Measurements from ENCODE around the gene KIF5A.

KIF5A gene

GRCh38 chr12:57593187-57593586 lies 43.3 kb downstream of the KIF5A start:
- no peak overlapping the region for H3K4me3 ChIP-seq (ENCODE audit: low read length)
- H3K9me3 ChIP-seq (ENCODE audit: insufficient read depth, low read length) = no peaks in the 10 kb centered on the region
- peaks cover 17% of the 10 kb centered on the region for H3K79me2 ChIP-seq (ENCODE audit: low read length)
- peaks cover 2% of the 10 kb centered on the region; the same call in 1 of the 2 replicates for H3K27me3 ChIP-seq (ENCODE audit: low read depth, low read length)
- H3K36me3 ChIP-seq (replicated peaks; ENCODE audit: low read depth, low read length) = no peaks in the 10 kb centered on the region
- H4K20me1 ChIP-seq (ENCODE audit: insufficient read depth, low read length) = no peaks in the 10 kb centered on the region
- H3K4me2 ChIP-seq (ENCODE audit: low read length) = no peak overlapping the region
- H3K4me1 ChIP-seq (ENCODE audit: low read length) = peaks cover 17% of the 10 kb centered on the region
- no peak overlapping the region for H3K9ac ChIP-seq (ENCODE audit: low read length)
- H3K27ac ChIP-seq (ENCODE audit: low read length) = no peak overlapping the region
- H2AFZ ChIP-seq (ENCODE audit: low read depth, low read length) = no peak overlapping the region
- TF ChIP-seq CTCF (IDR thresholded peaks at IDR 0.05; ENCODE audit: low read depth, low read length) (no peak), EZH2phosphoT487 (IDR thresholded peaks at IDR 0.05; ENCODE audit: low read depth) (no peak)

GRCh38 chr12:57600395-57600794 lies 50.6 kb downstream of the KIF5A start:
- Histone ChIP-seq H2AFZ (ENCODE audit: low read depth, low read length) (no peak overlapping the region), H3K27me3 (ENCODE audit: low read depth, low read length) (no peaks in the 10 kb centered on the region), H3K27ac (ENCODE audit: low read length) (no peak overlapping the region), H4K20me1 (ENCODE audit: insufficient read depth, low read length) (no peaks in the 10 kb centered on the region), H3K79me2 (ENCODE audit: low read length) (peaks cover 6% of the 10 kb centered on the region), H3K4me1 (ENCODE audit: low read length) (peaks cover 8% of the 10 kb centered on the region), H3K9me3 (ENCODE audit: insufficient read depth, low read length) (no peaks in the 10 kb centered on the region), H3K4me2 (ENCODE audit: low read length) (no peak overlapping the region), H3K36me3 (replicated peaks; ENCODE audit: low read depth, low read length) (peaks cover 7% of the 10 kb centered on the region), H3K9ac (ENCODE audit: low read length) (no peak overlapping the region), H3K4me3 (ENCODE audit: low read length) (no peak overlapping the region)
- TF ChIP-seq EZH2phosphoT487 (IDR thresholded peaks at IDR 0.05; ENCODE audit: low read depth) (no peak), CTCF (IDR thresholded peaks at IDR 0.05; ENCODE audit: low read depth, low read length) (no peak)

GRCh38 chr12:57602544-57602943 lies 52.7 kb downstream of the KIF5A start:
- peaks cover 7% of the 10 kb centered on the region for H3K36me3 ChIP-seq (replicated peaks; ENCODE audit: low read depth, low read length)
- H3K4me3 ChIP-seq (ENCODE audit: low read length) = no peak overlapping the region
- no peak overlapping the region for H3K27ac ChIP-seq (ENCODE audit: low read length)
- H3K4me1 ChIP-seq (ENCODE audit: low read length) = peaks cover 13% of the 10 kb centered on the region
- peaks cover 11% of the 10 kb centered on the region for H3K79me2 ChIP-seq (ENCODE audit: low read length)
- TF ChIP-seq EZH2phosphoT487 (IDR thresholded peaks at IDR 0.05; ENCODE audit: low read depth) (no peak), CTCF (IDR thresholded peaks at IDR 0.05; ENCODE audit: low read depth, low read length) (no peak)
- H3K27me3 ChIP-seq (ENCODE audit: low read depth, low read length) = no peaks in the 10 kb centered on the region
- H4K20me1 ChIP-seq (ENCODE audit: insufficient read depth, low read length) = no peaks in the 10 kb centered on the region
- H3K9me3 ChIP-seq (ENCODE audit: insufficient read depth, low read length) = no peaks in the 10 kb centered on the region
- H3K9ac ChIP-seq (ENCODE audit: low read length) = no peak overlapping the region
- no peak overlapping the region for H3K4me2 ChIP-seq (ENCODE audit: low read length)
- no peak overlapping the region for H2AFZ ChIP-seq (ENCODE audit: low read depth, low read length)

- no peak for TF ChIP-seq EZH2phosphoT487 (IDR thresholded peaks at IDR 0.05; ENCODE audit: low read depth)
- TF ChIP-seq CTCF (IDR thresholded peaks at IDR 0.05; ENCODE audit: low read depth, low read length) = no peak
- Histone ChIP-seq H3K9ac (ENCODE audit: low read length) (no peak overlapping the region), H2AFZ (ENCODE audit: low read depth, low read length) (no peak overlapping the region), H3K79me2 (ENCODE audit: low read length) (peaks cover 11% of the 10 kb centered on the region), H3K27me3 (ENCODE audit: low read depth, low read length) (no peaks in the 10 kb centered on the region), H3K27ac (ENCODE audit: low read length) (no peak overlapping the region), H3K4me1 (ENCODE audit: low read length) (peaks cover 13% of the 10 kb centered on the region), H3K36me3 (replicated peaks; ENCODE audit: low read depth, low read length) (peaks cover 7% of the 10 kb centered on the region), H4K20me1 (ENCODE audit: insufficient read depth, low read length) (no peaks in the 10 kb centered on the region), H3K4me3 (ENCODE audit: low read length) (no peak overlapping the region), H3K4me2 (ENCODE audit: low read length) (no peak overlapping the region), H3K9me3 (ENCODE audit: insufficient read depth, low read length) (no peaks in the 10 kb centered on the region)
Observed at GRCh38 chr12:57603324-57603723, 53.5 kb downstream of the KIF5A start.

All from OCI-LY3 (cell line).